Mesendoderm (in vitro differentiated cells): Measurements from ENCODE around the gene ZNF134.

Experiments
- DNase-seq: peaks from one replicate; pipeline ENCODE4 v3.0.0; 2013
- H2AK5ac ChIP-seq: 2 replicates; pipeline ENCODE4 v1.6.1; 2013; ENCODE audit warnings: low read length, inconsistent platforms
- H2BK120ac ChIP-seq: 2 replicates; pipeline ENCODE4 v1.6.1; 2013; ENCODE audit warnings: low read depth, mild to moderate bottlenecking, low read length, moderate library complexity, mixed read lengths
- H2BK15ac ChIP-seq: replicated peaks from 2 replicates; pipeline ENCODE4 v1.6.1; 2013; ENCODE audit warnings: low read depth, mild to moderate bottlenecking, moderate library complexity
- H2BK5ac ChIP-seq: 2 replicates; pipeline ENCODE4 v1.6.1; 2013; ENCODE audit warnings: low read length, inconsistent platforms
- H3K18ac ChIP-seq: 2 replicates; pipeline ENCODE4 v1.6.1; 2013; ENCODE audit warnings: mild to moderate bottlenecking, low read length, mixed read lengths
- H3K23ac ChIP-seq: one replicate; pipeline ENCODE4 v1.6.1; 2013; ENCODE audit warnings: low read length
- H3K27ac ChIP-seq: 2 replicates; pipeline ENCODE4 v1.5.1; 2013; ENCODE audit warnings: low read depth, mild to moderate bottlenecking, inconsistent platforms, low read length, moderate library complexity
- H3K27me3 ChIP-seq: 2 replicates; pipeline ENCODE4 v1.6.1; 2013; ENCODE audit warnings: low read length, control low read depth, mild to moderate bottlenecking, inconsistent platforms; ENCODE audit not compliant: insufficient read depth, poor library complexity
- H3K36me3 ChIP-seq: 2 replicates; pipeline ENCODE4 v1.6.1; 2013; ENCODE audit warnings: low read length, inconsistent platforms; ENCODE audit not compliant: control insufficient read depth, insufficient read depth
- H3K4ac ChIP-seq: one replicate; pipeline ENCODE4 v1.6.1; 2013; ENCODE audit warnings: low read depth, mild to moderate bottlenecking, low read length, moderate library complexity
- H3K4me1 ChIP-seq: 2 replicates; pipeline ENCODE4 v1.6.1; 2013; ENCODE audit warnings: low read depth, low read length, inconsistent platforms; ENCODE audit not compliant: control insufficient read depth
- H3K4me2 ChIP-seq: 2 replicates; pipeline ENCODE4 v1.6.1; 2013; ENCODE audit warnings: low read length
- H3K4me3 ChIP-seq: 2 replicates; pipeline ENCODE4 v1.5.1; 2013; ENCODE audit warnings: mild to moderate bottlenecking, low read length
- H3K56ac ChIP-seq: one replicate; pipeline ENCODE4 v1.6.1; 2013; ENCODE audit warnings: low read length
- H3K79me1 ChIP-seq: 2 replicates; pipeline ENCODE4 v1.6.1; 2013; ENCODE audit warnings: low read length, inconsistent platforms
- H3K79me2 ChIP-seq: 2 replicates; pipeline ENCODE4 v1.6.1; 2013; ENCODE audit warnings: mild to moderate bottlenecking, low read length; ENCODE audit not compliant: control insufficient read depth, insufficient read depth
- H3K9ac ChIP-seq: 2 replicates; pipeline ENCODE4 v1.6.1; 2013; ENCODE audit warnings: low read length, inconsistent platforms
- H4K5ac ChIP-seq: one replicate; pipeline ENCODE4 v1.6.1; 2013; ENCODE audit warnings: low read length
- H4K8ac ChIP-seq: one replicate; pipeline ENCODE4 v1.6.1; 2013; ENCODE audit warnings: low read depth, mild to moderate bottlenecking, control low read depth, low read length, moderate library complexity
- WGBS: extraction: QIAGEN DNeasy Blood & Tissue Kit; methylation state at CpG from one replicate; pipeline ENCODE4 v1.1.7; 2013; ENCODE audit warnings: low lambda C conversion rate, missing lambda C conversion rate; ENCODE audit not compliant: insufficient coverage; ENCODE audit errors: extremely low coverage; 5-methylcytosine and 5-hydroxymethylcytosine counted together

Gene ZNF134

DNA sequence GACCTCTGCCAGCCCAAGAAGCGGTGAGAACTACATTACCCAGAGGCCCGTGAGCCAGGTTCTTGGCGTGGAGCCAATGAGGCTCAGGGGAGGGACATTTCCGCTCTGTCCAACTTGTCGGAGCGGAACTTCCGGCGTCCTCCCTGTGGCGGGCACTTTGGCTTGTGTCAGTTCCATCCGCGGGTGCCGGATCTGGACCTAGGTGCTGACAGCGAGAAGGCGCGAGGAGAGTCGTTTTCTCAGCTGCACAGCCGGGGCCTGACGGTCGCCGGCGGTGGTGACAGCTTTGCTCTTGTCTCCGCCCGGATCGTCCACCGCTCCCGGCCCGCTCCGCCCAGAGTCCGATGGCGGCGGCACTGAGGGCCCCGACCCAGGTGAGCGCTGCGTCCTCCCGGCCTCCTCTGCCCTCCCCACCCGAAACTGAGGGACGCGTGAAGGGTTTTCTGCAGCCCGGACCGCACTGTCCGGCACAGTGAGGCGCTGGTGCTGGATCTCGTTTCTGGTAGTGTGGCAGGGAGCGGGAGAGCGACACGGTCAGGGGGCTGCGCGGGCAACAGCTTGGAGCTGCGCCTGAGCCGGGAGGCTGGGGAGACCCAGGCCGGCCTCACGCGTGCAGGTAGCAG lies 14.2 kb upstream of the ZNF134 start, which contains the start of gene ZNF530:
Gene ZNF530, plus strand, starts transcription at position 125 of the 623 bp plus-strand sequence. CDS start 4,461 bp downstream, outside the sequence.
- H3K23ac ChIP-seq = no peak within 1 kb of the TSS
- H2BK5ac ChIP-seq = no peak within 1 kb of the TSS
- H3K4me3 ChIP-seq = peak within 1 kb of the TSS; percentile 92
- H2BK15ac ChIP-seq = no peak within 1 kb of the TSS
- H3K56ac ChIP-seq = peak within 1 kb of the TSS; percentile 92
- DNase-seq = peak; percentile 97
- no peak within 1 kb of the TSS for H4K8ac ChIP-seq
- WGBS = no CpG with 5 or more reads among the region's 53 CpGs
- H3K4me1 ChIP-seq = peaks cover 2% of the 10 kb centered on the region
- H3K27ac ChIP-seq = no peak within 1 kb of the TSS
- H3K18ac ChIP-seq = no peak within 1 kb of the TSS
- H3K4ac ChIP-seq = no peak within 1 kb of the TSS
- H3K79me2 ChIP-seq = no peaks in the 10 kb centered on the region
- H2BK120ac ChIP-seq = no peak within 1 kb of the TSS
- H3K4me2 ChIP-seq = peak within 1 kb of the TSS; percentile 85
- no peak within 1 kb of the TSS for H2AK5ac ChIP-seq
- peaks cover 10% of the 10 kb centered on the region for H3K79me1 ChIP-seq
- H3K9ac ChIP-seq = peak within 1 kb of the TSS; percentile 90
- H3K27me3 ChIP-seq = no peaks in the 10 kb centered on the region
- H3K36me3 ChIP-seq = no peaks in the 10 kb centered on the region
- H4K5ac ChIP-seq = no peak within 1 kb of the TSS

GRCh38 chr19:57606931-57607330 lies 7.1 kb upstream of the ZNF134 start:
- no peaks in the 10 kb centered on the region for H3K4me1 ChIP-seq
- no peak overlapping the region for H2AK5ac ChIP-seq
- WGBS = no CpG with 5 or more reads among the region's 5 CpGs
- H4K5ac ChIP-seq = no peak overlapping the region
- peaks cover 7% of the 10 kb centered on the region for H3K36me3 ChIP-seq
- H3K79me1 ChIP-seq = peaks cover 3% of the 10 kb centered on the region
- H2BK5ac ChIP-seq = no peak overlapping the region
- no peak overlapping the region for H3K56ac ChIP-seq
- H4K8ac ChIP-seq = no peak overlapping the region
- no peak for DNase-seq
- no peaks in the 10 kb centered on the region for H3K27me3 ChIP-seq
- no peak overlapping the region for H3K4me2 ChIP-seq
- H3K4me3 ChIP-seq = no peak overlapping the region
- no peak overlapping the region for H3K27ac ChIP-seq
- H2BK15ac ChIP-seq = no peak overlapping the region
- no peak overlapping the region for H3K18ac ChIP-seq
- H2BK120ac ChIP-seq = no peak overlapping the region
- H3K9ac ChIP-seq = no peak overlapping the region
- H3K23ac ChIP-seq = no peak overlapping the region
- H3K4ac ChIP-seq = no peak overlapping the region
- H3K79me2 ChIP-seq = no peaks in the 10 kb centered on the region

- H3K79me2 ChIP-seq = peaks cover 20% of the 10 kb centered on the region
- no peaks in the 10 kb centered on the region for H3K27me3 ChIP-seq
- H3K9ac ChIP-seq = no peak overlapping the region
- H3K27ac ChIP-seq = no peak overlapping the region
- H3K23ac ChIP-seq = no peak overlapping the region
- H4K5ac ChIP-seq = no peak overlapping the region
- H2AK5ac ChIP-seq = no peak overlapping the region
- H2BK120ac ChIP-seq = no peak overlapping the region
- H3K36me3 ChIP-seq = peaks cover 11% of the 10 kb centered on the region
- no peak overlapping the region for H2BK5ac ChIP-seq
- no peak overlapping the region for H3K4ac ChIP-seq
- DNase-seq = no peak
- no CpG with 5 or more reads among the region's 4 CpGs for whole genome bisulfite sequencing
- no peak overlapping the region for H2BK15ac ChIP-seq
- H3K79me1 ChIP-seq = peaks cover 14% of the 10 kb centered on the region
- no peak overlapping the region for H3K4me2 ChIP-seq
- no peak overlapping the region for H3K56ac ChIP-seq
- H3K4me3 ChIP-seq = no peak overlapping the region
- H4K8ac ChIP-seq = no peak overlapping the region
- H3K18ac ChIP-seq = no peak overlapping the region
- peaks cover 2% of the 10 kb centered on the region for H3K4me1 ChIP-seq
Observed at GRCh38 chr19:57611113-57611512, 2.9 kb upstream of the ZNF134 start.

GRCh38 chr19:57615346-57615745 lies 1.3 kb downstream of the ZNF134 start:
- Histone ChIP-seq H3K18ac (no peak overlapping the region), H2AK5ac (no peak overlapping the region), H3K23ac (no peak overlapping the region), H3K4ac (no peak overlapping the region), H3K56ac (no peak overlapping the region), H3K9ac (no peak overlapping the region), H3K27me3 (no peaks in the 10 kb centered on the region), H2BK120ac (no peak overlapping the region), H3K27ac (no peak overlapping the region), H4K8ac (no peak overlapping the region), H2BK5ac (no peak overlapping the region), H3K4me3 (peak overlapping the region; percentile 95), H3K4me2 (peak overlapping the region; percentile 80), H3K4me1 (peaks cover 2% of the 10 kb centered on the region), H4K5ac (no peak overlapping the region), H2BK15ac (no peak overlapping the region), H3K79me1 (peaks cover 49% of the 10 kb centered on the region), H3K79me2 (peaks cover 58% of the 10 kb centered on the region), H3K36me3 (peaks cover 36% of the 10 kb centered on the region)
- no CpG with 5 or more reads among the region's 3 CpGs for WGBS
- DNase-seq = peak; percentile 36

- H3K4me3 ChIP-seq = peak overlapping the region; percentile 10
- DNase-seq = peak; percentile 58
Observed at GRCh38 chr19:57620673-57621348, 6.8 kb downstream of the ZNF134 start.

More at GRCh38 chr19:57620673-57621348, 6.8 kb downstream of the ZNF134 start:
- Histone ChIP-seq H3K4me1 (no peaks in the 10 kb centered on the region), H2BK15ac (no peak overlapping the region), H3K4ac (no peak overlapping the region), H4K8ac (no peak overlapping the region), H3K27ac (no peak overlapping the region), H2BK120ac (no peak overlapping the region), H3K36me3 (peaks cover 51% of the 10 kb centered on the region), H3K18ac (no peak overlapping the region), H3K27me3 (no peaks in the 10 kb centered on the region), H3K9ac (no peak overlapping the region), H4K5ac (no peak overlapping the region), H3K79me1 (peaks cover 51% of the 10 kb centered on the region), H3K56ac (no peak overlapping the region), H3K79me2 (peaks cover 58% of the 10 kb centered on the region), H3K23ac (no peak overlapping the region), H2BK5ac (no peak overlapping the region), H3K4me2 (no peak overlapping the region), H2AK5ac (no peak overlapping the region)
- no CpG with 5 or more reads among the region's 10 CpGs for WGBS
